ENCODE data around the gene OSGIN1. TPM values are rescaled to one million over a fixed set of nuclear protein-coding genes. Genes with fewer than 3 reads are reported as not detected.

OSGIN1 gene
- total RNA-seq, 1 experiment from 2014 or later = 1.7 TPM

DNA sequence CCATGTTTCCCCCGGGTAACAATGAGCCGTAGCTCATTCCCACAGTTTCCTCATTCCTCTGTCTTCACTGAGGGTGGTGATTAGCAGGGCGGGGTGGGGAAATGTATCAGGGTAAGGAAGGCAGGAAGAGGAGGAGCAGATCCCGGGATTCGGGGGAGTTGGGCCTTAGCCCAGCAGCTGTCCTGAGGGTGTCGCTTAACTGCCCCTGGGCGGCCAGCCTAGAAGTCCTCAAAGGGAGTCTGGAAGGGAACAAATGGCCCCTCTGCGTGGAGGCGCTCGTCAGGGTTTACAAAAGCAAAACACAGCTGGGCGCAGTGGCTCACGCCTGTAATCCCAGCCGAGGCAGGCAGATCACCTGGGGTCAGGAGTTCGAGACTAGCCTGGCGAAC is 39.8 kb upstream of the OSGIN1 start:
- Mint-ChIP-seq H3K9me3 (peaks cover 21% of the 10 kb centered on the region), H3K27ac (0 out of 2 replicates have a peak overlapping the region, but pooled peaks have one; percentile 38), H3K36me3 (peaks cover 78% of the 10 kb centered on the region), H3K4me1 (peaks cover 4% of the 10 kb centered on the region; the same call in 1 of the 2 replicates), H3K27me3 (ENCODE audit: low read depth) (no peaks in the 10 kb centered on the region; the same call in 1 of the 2 replicates), H3K4me3 (no peak overlapping the region)
- CTCF ChIA-PET = interaction anchor here (2.6 to 3.6 kb wide), 2 partner anchors 13 to 43 kb away, joined by 9 to 18 read pairs; no protein-coding TSS in a partner anchor
- POLR2A ChIA-PET = no interaction called here
- no peak for DNase-seq (ENCODE audit: low spot score)
- TF ChIP-seq, protein P1, sequence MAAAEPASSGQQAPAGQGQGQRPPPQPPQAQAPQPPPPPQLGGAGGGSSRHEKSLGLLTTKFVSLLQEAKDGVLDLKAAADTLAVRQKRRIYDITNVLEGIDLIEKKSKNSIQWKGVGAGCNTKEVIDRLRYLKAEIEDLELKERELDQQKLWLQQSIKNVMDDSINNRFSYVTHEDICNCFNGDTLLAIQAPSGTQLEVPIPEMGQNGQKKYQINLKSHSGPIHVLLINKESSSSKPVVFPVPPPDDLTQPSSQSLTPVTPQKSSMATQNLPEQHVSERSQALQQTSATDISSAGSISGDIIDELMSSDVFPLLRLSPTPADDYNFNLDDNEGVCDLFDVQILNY (CRISPR knock-in tag; IDR thresholded peaks at IDR 0.05) = no peak
- TF ChIP-seq FOXJ3 (CRISPR knock-in tag; IDR thresholded peaks at IDR 0.05; ENCODE audit: borderline replicate concordance) = no peak
- TF ChIP-seq, protein P2, sequence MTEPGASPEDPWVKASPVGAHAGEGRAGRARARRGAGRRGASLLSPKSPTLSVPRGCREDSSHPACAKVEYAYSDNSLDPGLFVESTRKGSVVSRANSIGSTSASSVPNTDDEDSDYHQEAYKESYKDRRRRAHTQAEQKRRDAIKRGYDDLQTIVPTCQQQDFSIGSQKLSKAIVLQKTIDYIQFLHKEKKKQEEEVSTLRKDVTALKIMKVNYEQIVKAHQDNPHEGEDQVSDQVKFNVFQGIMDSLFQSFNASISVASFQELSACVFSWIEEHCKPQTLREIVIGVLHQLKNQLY (CRISPR knock-in tag; IDR thresholded peaks at IDR 0.05) = no peak
- TF ChIP-seq, protein P3, sequence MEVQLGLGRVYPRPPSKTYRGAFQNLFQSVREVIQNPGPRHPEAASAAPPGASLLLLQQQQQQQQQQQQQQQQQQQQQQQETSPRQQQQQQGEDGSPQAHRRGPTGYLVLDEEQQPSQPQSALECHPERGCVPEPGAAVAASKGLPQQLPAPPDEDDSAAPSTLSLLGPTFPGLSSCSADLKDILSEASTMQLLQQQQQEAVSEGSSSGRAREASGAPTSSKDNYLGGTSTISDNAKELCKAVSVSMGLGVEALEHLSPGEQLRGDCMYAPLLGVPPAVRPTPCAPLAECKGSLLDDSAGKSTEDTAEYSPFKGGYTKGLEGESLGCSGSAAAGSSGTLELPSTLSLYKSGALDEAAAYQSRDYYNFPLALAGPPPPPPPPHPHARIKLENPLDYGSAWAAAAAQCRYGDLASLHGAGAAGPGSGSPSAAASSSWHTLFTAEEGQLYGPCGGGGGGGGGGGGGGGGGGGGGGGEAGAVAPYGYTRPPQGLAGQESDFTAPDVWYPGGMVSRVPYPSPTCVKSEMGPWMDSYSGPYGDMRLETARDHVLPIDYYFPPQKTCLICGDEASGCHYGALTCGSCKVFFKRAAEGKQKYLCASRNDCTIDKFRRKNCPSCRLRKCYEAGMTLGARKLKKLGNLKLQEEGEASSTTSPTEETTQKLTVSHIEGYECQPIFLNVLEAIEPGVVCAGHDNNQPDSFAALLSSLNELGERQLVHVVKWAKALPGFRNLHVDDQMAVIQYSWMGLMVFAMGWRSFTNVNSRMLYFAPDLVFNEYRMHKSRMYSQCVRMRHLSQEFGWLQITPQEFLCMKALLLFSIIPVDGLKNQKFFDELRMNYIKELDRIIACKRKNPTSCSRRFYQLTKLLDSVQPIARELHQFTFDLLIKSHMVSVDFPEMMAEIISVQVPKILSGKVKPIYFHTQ (CRISPR knock-in tag; IDR thresholded peaks at IDR 0.05) = no peak
- peak; percentile 43 for ATAC-seq

DNA sequence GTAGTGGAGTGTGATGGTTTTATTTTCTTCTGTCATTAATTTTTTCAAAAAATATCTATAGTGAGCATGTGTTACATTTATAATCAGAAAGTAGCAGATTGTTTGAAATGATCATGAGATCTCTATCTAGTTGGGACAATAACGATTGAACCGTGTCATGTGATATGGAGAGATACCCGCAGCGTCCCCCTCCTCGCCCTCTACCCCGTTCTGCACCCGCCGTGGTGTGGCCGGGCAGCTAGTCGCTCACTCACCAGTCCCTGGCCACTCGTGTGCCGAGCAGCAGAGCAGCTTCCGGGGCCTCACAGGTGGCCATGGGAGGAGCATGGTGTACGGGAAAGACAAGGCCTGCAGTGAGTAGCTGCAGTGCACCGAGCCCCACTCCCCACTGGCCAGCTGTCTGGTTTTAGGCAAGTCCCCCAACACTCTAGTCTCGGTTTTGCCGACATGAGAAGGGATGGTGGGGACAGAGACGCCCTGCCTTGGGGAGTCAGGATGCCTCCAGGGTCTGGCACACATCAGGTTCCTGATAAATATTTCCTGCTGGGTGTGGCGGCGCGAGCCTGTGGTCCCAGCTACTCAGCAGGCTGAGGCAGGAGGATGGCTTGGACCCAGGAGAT is 38.8 kb upstream of the OSGIN1 start:
- POLR2A ChIA-PET = no interaction called here
- TF ChIP-seq, protein P4, sequence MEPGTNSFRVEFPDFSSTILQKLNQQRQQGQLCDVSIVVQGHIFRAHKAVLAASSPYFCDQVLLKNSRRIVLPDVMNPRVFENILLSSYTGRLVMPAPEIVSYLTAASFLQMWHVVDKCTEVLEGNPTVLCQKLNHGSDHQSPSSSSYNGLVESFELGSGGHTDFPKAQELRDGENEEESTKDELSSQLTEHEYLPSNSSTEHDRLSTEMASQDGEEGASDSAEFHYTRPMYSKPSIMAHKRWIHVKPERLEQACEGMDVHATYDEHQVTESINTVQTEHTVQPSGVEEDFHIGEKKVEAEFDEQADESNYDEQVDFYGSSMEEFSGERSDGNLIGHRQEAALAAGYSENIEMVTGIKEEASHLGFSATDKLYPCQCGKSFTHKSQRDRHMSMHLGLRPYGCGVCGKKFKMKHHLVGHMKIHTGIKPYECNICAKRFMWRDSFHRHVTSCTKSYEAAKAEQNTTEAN (CRISPR knock-in tag; IDR thresholded peaks at IDR 0.05) = no peak
- TF ChIP-seq, protein P5, sequence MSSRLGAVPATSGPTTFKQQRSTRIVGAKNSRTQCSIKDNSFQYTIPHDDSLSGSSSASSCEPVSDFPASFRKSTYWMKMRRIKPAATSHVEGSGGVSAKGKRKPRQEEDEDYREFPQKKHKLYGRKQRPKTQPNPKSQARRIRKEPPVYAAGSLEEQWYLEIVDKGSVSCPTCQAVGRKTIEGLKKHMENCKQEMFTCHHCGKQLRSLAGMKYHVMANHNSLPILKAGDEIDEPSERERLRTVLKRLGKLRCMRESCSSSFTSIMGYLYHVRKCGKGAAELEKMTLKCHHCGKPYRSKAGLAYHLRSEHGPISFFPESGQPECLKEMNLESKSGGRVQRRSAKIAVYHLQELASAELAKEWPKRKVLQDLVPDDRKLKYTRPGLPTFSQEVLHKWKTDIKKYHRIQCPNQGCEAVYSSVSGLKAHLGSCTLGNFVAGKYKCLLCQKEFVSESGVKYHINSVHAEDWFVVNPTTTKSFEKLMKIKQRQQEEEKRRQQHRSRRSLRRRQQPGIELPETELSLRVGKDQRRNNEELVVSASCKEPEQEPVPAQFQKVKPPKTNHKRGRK (CRISPR knock-in tag; IDR thresholded peaks at IDR 0.05; ENCODE audit: borderline replicate concordance) = no peak
- TF ChIP-seq FOXJ3 (CRISPR knock-in tag; IDR thresholded peaks at IDR 0.05; ENCODE audit: borderline replicate concordance) = no peak
- TF ChIP-seq GABPB1 (CRISPR knock-in tag; IDR thresholded peaks at IDR 0.05) = no peak
- no peak for TF ChIP-seq TCF7 (CRISPR knock-in tag; IDR thresholded peaks at IDR 0.05; ENCODE audit: low read depth)
- TF ChIP-seq, protein P6, sequence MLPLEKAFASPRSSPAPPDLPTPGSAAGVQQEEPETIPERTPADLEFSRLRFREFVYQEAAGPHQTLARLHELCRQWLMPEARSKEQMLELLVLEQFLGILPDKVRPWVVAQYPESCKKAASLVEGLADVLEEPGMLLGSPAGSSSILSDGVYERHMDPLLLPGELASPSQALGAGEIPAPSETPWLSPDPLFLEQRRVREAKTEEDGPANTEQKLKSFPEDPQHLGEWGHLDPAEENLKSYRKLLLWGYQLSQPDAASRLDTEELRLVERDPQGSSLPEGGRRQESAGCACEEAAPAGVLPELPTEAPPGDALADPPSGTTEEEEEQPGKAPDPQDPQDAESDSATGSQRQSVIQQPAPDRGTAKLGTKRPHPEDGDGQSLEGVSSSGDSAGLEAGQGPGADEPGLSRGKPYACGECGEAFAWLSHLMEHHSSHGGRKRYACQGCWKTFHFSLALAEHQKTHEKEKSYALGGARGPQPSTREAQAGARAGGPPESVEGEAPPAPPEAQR (CRISPR knock-in tag; IDR thresholded peaks at IDR 0.05) = no peak
- Mint-ChIP-seq H3K4me1 (no peaks in the 10 kb centered on the region), H3K27me3 (ENCODE audit: low read depth) (no peaks in the 10 kb centered on the region; the same call in 1 of the 2 replicates), H3K36me3 (peaks cover 78% of the 10 kb centered on the region), H3K27ac (no peak overlapping the region), H3K4me3 (no peak overlapping the region), H3K9me3 (peaks cover 30% of the 10 kb centered on the region)
- DNase-seq (ENCODE audit: low spot score) (no peak), ATAC-seq (no peak)
- CTCF ChIA-PET = interaction anchor here (0.6 to 3.6 kb wide), 2 partner anchors 12 to 888 kb away, joined by 4 to 18 read pairs; no protein-coding TSS in a partner anchor

DNA sequence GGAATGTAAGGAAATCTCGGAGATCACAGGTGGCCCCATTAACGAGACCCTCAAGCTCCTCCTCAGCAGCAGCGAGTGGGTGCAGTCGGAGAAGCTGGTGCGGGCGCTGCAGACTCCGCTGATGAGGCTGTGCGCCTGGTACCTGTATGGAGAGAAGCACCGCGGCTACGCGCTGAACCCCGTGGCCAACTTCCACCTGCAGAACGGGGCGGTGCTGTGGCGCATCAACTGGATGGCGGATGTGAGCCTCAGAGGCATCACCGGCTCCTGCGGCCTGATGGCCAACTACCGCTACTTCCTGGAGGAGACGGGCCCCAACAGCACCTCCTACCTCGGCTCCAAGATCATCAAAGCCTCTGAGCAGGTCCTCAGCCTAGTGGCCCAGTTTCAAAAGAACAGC is 38.0 kb upstream of the OSGIN1 start:
- ChIA-PET CTCF (no interaction called here), POLR2A (no interaction called here)
- no peak for DNase-seq (ENCODE audit: low spot score)
- no peak overlapping the region for H3K27ac Mint-ChIP-seq
- no peaks in the 10 kb centered on the region; the same call in 1 of the 2 replicates for H3K27me3 Mint-ChIP-seq (ENCODE audit: low read depth)
- no peak overlapping the region for H3K4me3 Mint-ChIP-seq
- H3K4me1 Mint-ChIP-seq = no peaks in the 10 kb centered on the region
- H3K9me3 Mint-ChIP-seq = peaks cover 38% of the 10 kb centered on the region
- no peak for TF ChIP-seq EMX1 (CRISPR knock-in tag; IDR thresholded peaks at IDR 0.05)
- TF ChIP-seq FOXK1 (CRISPR knock-in tag; IDR thresholded peaks at IDR 0.05) = no peak
- TF ChIP-seq, protein P7, sequence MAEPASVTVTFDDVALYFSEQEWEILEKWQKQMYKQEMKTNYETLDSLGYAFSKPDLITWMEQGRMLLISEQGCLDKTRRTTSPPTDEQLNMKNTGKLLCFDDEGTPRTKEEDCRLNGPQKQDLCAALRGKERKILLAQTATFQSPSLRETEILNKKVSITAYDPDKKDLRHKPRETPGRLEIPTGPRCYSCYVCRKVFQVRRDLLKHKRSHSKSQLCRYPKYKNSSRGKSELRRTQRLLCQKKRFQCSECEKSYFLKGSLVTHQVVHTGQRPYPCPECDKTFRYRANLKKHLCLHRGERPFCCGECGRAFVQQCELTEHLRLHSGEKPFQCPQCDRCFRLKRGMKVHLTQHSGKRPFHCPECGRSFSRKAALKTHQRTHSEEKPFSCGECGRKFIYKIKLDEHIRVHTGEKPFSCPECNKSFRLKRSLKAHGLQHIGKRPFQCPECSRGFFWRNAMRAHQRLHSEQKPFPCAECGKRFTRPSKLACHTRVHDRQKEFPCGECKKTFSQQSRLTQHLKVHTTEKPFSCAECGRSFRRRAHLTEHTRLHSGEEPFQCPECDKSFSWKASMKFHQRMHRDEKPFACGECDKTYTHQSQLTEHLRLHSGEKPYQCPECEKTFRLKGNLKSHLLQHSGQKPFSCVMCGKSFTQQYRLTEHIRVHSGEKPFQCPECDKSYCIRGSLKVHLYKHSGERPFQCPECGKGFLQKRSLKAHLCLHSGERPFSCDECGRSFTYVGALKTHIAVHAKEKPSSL (CRISPR knock-in tag; conservative IDR thresholded peaks at IDR 0.05) = no peak
- no peak for TF ChIP-seq ZNF121 (CRISPR knock-in tag; IDR thresholded peaks at IDR 0.05)
- no peak for TF ChIP-seq JAZF1 (CRISPR knock-in tag; IDR thresholded peaks at IDR 0.05)
- no peak for TF ChIP-seq NR2C2 (CRISPR knock-in tag; IDR thresholded peaks at IDR 0.05)
- no peak for TF ChIP-seq NFYB (CRISPR knock-in tag; conservative IDR thresholded peaks at IDR 0.05; ENCODE audit: low read depth)
- no peak for TF ChIP-seq TEAD4 (CRISPR knock-in tag; IDR thresholded peaks at IDR 0.05)
- TF ChIP-seq, protein P8, sequence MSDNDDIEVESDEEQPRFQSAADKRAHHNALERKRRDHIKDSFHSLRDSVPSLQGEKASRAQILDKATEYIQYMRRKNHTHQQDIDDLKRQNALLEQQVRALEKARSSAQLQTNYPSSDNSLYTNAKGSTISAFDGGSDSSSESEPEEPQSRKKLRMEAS (CRISPR knock-in tag; IDR thresholded peaks at IDR 0.05) = no peak
- TF ChIP-seq ETV6 (CRISPR knock-in tag; IDR thresholded peaks at IDR 0.05) = no peak
- TF ChIP-seq MYBL2 (CRISPR knock-in tag; IDR thresholded peaks at IDR 0.05) = no peak
- TF ChIP-seq TEAD1 (CRISPR knock-in tag; IDR thresholded peaks at IDR 0.05) = no peak
- ATAC-seq = no peak
- peaks cover 81% of the 10 kb centered on the region for H3K36me3 Mint-ChIP-seq

All from WTC11 (cell line).